CD4-positive, alpha-beta T cell (primary cell): ENCODE results near the gene CDH4. TPM values are rescaled to one million over a fixed set of nuclear protein-coding genes. Genes with fewer than 3 reads are reported as not detected.
"Not testable (repeated sequence)": the region's sequence is repeated elsewhere in the genome, so short reads cannot be mapped to it uniquely, and the experiment has no call there.

Experiments used
- ATAC-seq: fragments of 200-7000 bp; cut with Tn5 transposase; one replicate; pipeline ENCODE4 v1.10.0; 2022; ENCODE audit warnings: mild to moderate bottlenecking; ENCODE audit not compliant: poor library complexity
- CTCF ChIA-PET: fragments of 350-600 bp; sonication (Branson Sonifier 250); formaldehyde crosslinking; loops from one replicate; lab custom pipeline; 2021; ENCODE audit warnings: antibody characterized with exemption, inconsistent platforms; lab: Charles Lee
- POLR2A ChIA-PET: fragments of 350-600 bp; sonication (Branson Sonifier 250); formaldehyde crosslinking; loops from one replicate; lab custom pipeline; 2021; ENCODE audit warnings: antibody characterized with exemption, inconsistent platforms; lab: Charles Lee
- DNase-seq, 14 experiments: peaks; one replicate each; pipeline ENCODE4 v3.0.0-alpha.2; 2013 to 2020; ENCODE audit warnings: mixed read lengths in 2 of 14
- H3K27ac ChIP-seq, 2 donors: one replicate each; pipeline versions ENCODE4 v1.5.1 to v1.7.0; 2013; ENCODE audit warnings: low read length in 2 of 2, low read depth in 1 of 2, mild to moderate bottlenecking in 1 of 2
- H3K27me3 ChIP-seq, 2 experiments: 1 replicate in 1 of 2; 2 replicates in 1 of 2; pipeline versions ENCODE4 v1.6.1 to v1.7.0; 2013; ENCODE audit warnings: low read length in 2 of 2, control low read depth in 1 of 2, mild to moderate bottlenecking in 1 of 2, moderate library complexity in 1 of 2; ENCODE audit not compliant: insufficient read depth in 2 of 2, control insufficient read depth in 1 of 2
- H3K36me3 ChIP-seq: one replicate; pipeline ENCODE4 v1.6.1; 2013; ENCODE audit warnings: low read length, control low read depth; ENCODE audit not compliant: insufficient read depth
- H3K4me1 ChIP-seq: one replicate; pipeline ENCODE4 v1.6.1; 2013; ENCODE audit warnings: low read length, control low read depth; ENCODE audit not compliant: insufficient read depth
- H3K4me3 ChIP-seq: one replicate; pipeline ENCODE4 v1.5.1; 2013; ENCODE audit warnings: mild to moderate bottlenecking, low read length, moderate library complexity
- H3K9me3 ChIP-seq, 2 experiments: 1 replicate in 1 of 2; 2 replicates in 1 of 2; pipeline versions ENCODE4 v1.6.1 to v1.7.0; 2013; ENCODE audit warnings: low read length in 2 of 2, mild to moderate bottlenecking in 2 of 2, control low read depth in 1 of 2, moderate library complexity in 1 of 2; ENCODE audit not compliant: control insufficient read depth in 1 of 2, insufficient read depth in 1 of 2
- H3K27ac Mint-ChIP-seq: one replicate; pipeline ENCODE4 v1.8.0; 2020; ENCODE audit warnings: mixed read lengths
- H3K27me3 Mint-ChIP-seq: one replicate; pipeline ENCODE4 v1.8.0; 2021; ENCODE audit warnings: mixed read lengths
- H3K36me3 Mint-ChIP-seq: one replicate; pipeline ENCODE4 v1.8.0; 2021; ENCODE audit warnings: low read depth, mixed read lengths
- H3K4me1 Mint-ChIP-seq: one replicate; pipeline ENCODE4 v1.8.0; 2021; ENCODE audit warnings: low read depth, mixed read lengths
- H3K4me3 Mint-ChIP-seq: one replicate; pipeline ENCODE4 v1.8.0; 2020; ENCODE audit warnings: mild to moderate bottlenecking, mixed read lengths
- H3K9me3 Mint-ChIP-seq: one replicate; pipeline ENCODE4 v1.8.0; 2020; ENCODE audit warnings: mixed read lengths
- intact Hi-C, 2 experiments: fragments of 100-400 bp; cut with DNase I in 1 of 2; cut with micrococcal nuclease in 1 of 2; formaldehyde crosslinking; loops; one replicate each; pipeline versions ENCODE4 v1.15.1 to v1.9.0; 2023 to 2025; cut with DNase I, micrococcal nuclease
- total RNA-seq, 174 experiments: library from RNA in 2 of 174; stranded (reverse) in 2 of 174; gene quantifications; one replicate each; pipeline ENCODE4 v1.2.3 and lab custom pipeline; 2021 to 2026
- TF ChIP-seq, protein P1 (sequence below): fragments of 200-600 bp; IDR thresholded peaks from one replicate; pipeline ENCODE4 v1.8.0; 2022; ENCODE audit warnings: antibody characterized with exemption, mild to moderate bottlenecking

The CDH4 gene
- total RNA-seq, 2 experiments from 2014 or later = 0.11 TPM

DNA sequence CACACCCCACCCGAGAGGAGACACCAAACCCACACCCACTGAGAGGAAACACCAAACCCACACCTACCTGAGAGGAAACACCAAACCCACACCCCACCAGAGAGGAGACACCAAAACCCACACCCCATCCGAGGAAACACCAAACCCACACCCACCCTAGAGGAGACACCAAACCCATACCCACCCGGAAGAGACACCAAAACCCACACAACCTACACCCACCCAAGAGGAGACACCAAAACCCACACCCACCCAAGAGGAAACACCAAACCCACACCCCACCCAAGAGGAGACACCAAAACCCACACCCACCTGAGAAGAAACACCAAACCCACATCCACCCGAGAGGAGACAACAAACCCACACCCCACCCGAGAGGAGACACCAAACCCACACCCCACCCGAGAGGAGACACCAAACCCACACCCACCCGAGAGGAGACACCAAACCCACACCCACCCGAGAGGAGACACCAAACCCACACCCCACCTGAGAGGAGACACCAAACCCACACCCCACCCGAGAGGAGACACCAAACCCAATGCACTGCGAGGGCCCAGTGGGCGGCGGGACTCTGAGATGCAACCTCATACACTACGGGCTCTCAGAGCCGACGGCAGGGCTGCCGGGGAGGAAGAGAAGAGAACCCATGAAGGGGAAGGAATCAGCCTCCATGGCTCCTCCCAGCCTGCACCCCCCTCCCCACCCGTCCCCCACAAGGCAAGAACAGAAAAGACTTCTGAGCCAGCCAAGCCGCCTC lies 730.3 kb downstream of the CDH4 start:
- ATAC-seq (no peak), DNase-seq (peak in 3 of 14 experiments; percentile 9 to 54 (median 33))
- TF ChIP-seq, protein P1, sequence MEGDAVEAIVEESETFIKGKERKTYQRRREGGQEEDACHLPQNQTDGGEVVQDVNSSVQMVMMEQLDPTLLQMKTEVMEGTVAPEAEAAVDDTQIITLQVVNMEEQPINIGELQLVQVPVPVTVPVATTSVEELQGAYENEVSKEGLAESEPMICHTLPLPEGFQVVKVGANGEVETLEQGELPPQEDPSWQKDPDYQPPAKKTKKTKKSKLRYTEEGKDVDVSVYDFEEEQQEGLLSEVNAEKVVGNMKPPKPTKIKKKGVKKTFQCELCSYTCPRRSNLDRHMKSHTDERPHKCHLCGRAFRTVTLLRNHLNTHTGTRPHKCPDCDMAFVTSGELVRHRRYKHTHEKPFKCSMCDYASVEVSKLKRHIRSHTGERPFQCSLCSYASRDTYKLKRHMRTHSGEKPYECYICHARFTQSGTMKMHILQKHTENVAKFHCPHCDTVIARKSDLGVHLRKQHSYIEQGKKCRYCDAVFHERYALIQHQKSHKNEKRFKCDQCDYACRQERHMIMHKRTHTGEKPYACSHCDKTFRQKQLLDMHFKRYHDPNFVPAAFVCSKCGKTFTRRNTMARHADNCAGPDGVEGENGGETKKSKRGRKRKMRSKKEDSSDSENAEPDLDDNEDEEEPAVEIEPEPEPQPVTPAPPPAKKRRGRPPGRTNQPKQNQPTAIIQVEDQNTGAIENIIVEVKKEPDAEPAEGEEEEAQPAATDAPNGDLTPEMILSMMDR = no peak
- peaks cover 30% of the 10 kb centered on the region for H3K4me1 Mint-ChIP-seq
- H3K27me3 Mint-ChIP-seq = no peaks in the 10 kb centered on the region
- H3K27ac ChIP-seq = peak overlapping the region in 1 of 2 donors; percentile 29
- CTCF ChIA-PET = no interaction called here
- POLR2A ChIA-PET = no interaction called here
- no peaks in the 10 kb centered on the region for H3K27me3 ChIP-seq
- peaks cover 0 to 38% of the 10 kb centered on the region in 2 experiments for H3K9me3 ChIP-seq
- no peak overlapping the region for H3K4me3 ChIP-seq
- intact Hi-C loops = no loop called here
- no peak overlapping the region for H3K4me3 Mint-ChIP-seq
- peaks cover 50% of the 10 kb centered on the region for H3K36me3 Mint-ChIP-seq
- peaks cover 3% of the 10 kb centered on the region for H3K9me3 Mint-ChIP-seq
- peaks cover 17% of the 10 kb centered on the region for H3K4me1 ChIP-seq
- H3K36me3 ChIP-seq = peaks cover 25% of the 10 kb centered on the region
- no peak overlapping the region for H3K27ac Mint-ChIP-seq

DNA sequence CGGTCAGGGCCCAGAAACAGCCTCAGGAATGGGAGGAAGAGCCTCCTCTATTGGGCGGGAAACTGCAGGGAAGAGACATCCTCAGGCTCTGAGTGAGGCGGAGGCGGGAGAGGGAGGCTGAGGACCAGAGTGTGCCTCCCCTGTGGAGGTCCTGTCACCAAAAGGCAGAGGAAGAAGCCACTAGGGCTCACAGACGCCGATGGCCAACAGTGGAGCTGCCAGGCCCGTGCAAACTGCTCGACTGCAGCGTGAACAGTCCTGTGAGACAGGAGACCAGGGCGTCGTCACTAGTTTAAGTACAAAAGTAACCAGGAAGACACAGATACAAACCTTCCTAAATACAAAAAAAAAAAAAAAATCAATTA lies 730.9 kb downstream of the CDH4 start:
- TF ChIP-seq, protein P1 = no peak
- peaks cover 15% of the 10 kb centered on the region for H3K4me1 ChIP-seq
- Mint-ChIP-seq H3K36me3 (peaks cover 51% of the 10 kb centered on the region), H3K4me3 (no peak overlapping the region), H3K27me3 (no peaks in the 10 kb centered on the region), H3K27ac (no peak overlapping the region), H3K4me1 (peaks cover 30% of the 10 kb centered on the region), H3K9me3 (peaks cover 3% of the 10 kb centered on the region)
- no peaks in the 10 kb centered on the region for H3K27me3 ChIP-seq
- H3K27ac ChIP-seq = no peak overlapping the region
- H3K36me3 ChIP-seq = peaks cover 27% of the 10 kb centered on the region
- no peak for ATAC-seq
- H3K9me3 ChIP-seq = peaks cover 0 to 40% of the 10 kb centered on the region in 2 experiments
- CTCF ChIA-PET = no interaction called here
- H3K4me3 ChIP-seq = no peak overlapping the region
- DNase-seq = no peak
- intact Hi-C loops = no loop called here
- POLR2A ChIA-PET = no interaction called here

DNA sequence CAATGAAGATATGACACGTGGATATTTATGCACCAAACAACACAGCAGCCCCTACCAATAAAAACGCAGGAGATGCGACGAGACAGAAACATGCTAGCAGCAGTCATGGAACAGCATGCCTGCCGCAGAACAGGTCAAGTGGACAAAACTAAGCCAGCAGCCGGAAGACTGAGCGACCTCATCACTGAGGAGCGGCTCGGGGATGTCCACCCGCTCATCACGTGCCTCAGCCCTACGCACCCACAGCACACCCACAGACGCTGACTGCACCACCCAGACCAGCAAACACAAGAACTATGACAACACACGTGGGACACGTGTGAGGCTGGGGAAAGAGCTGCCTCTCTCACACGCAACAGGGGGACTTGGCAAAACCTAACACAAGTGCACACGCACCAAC lies 731.9 kb downstream of the CDH4 start:
- ATAC-seq (no peak), DNase-seq (no peak)
- Histone ChIP-seq H3K27me3 (no peaks in the 10 kb centered on the region), H3K9me3 (peaks cover 0 to 35% of the 10 kb centered on the region in 2 experiments), H3K27ac (no peak overlapping the region), H3K4me3 (no peak overlapping the region), H3K4me1 (peaks cover 15% of the 10 kb centered on the region), H3K36me3 (peaks cover 37% of the 10 kb centered on the region)
- Mint-ChIP-seq H3K9me3 (peaks cover 3% of the 10 kb centered on the region), H3K36me3 (peaks cover 56% of the 10 kb centered on the region), H3K4me3 (no peak overlapping the region), H3K27ac (peak overlapping the region; percentile 5), H3K27me3 (no peaks in the 10 kb centered on the region), H3K4me1 (peaks cover 30% of the 10 kb centered on the region)
- ChIA-PET POLR2A (no interaction called here), CTCF (no interaction called here)
- intact Hi-C loops = no loop called here
- TF ChIP-seq, protein P1 = no peak

DNA sequence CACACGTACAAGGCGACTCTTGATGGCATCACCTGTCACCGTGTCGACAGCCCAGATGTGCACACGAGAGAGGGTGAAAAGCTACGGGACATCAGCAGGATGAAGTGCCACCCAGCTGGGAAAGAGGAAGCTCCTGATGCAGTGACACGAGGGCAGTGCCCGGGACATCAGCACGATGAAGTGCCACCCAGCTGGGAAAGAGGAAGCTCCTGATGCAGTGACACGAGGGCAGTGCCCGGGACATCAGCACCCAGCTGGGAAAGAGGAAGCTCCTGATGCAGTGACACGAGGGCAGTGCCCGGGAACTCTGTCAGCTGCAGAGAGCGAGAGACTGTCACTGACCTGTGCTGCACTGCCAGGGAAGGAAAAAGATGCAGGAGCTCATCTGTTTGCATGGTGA lies 732.4 kb downstream of the CDH4 start:
- H3K4me3 Mint-ChIP-seq, H3K27ac Mint-ChIP-seq: not testable (repeated sequence)

More for the DNA sequence above, 732.4 kb downstream of the CDH4 start:
- ATAC-seq, DNase-seq, H3K27ac ChIP-seq, H3K9me3 Mint-ChIP-seq, H3K27me3 ChIP-seq, CTCF ChIA-PET, H3K27me3 Mint-ChIP-seq, H3K4me3 ChIP-seq, intact Hi-C loops, POLR2A ChIA-PET: not testable (repeated sequence)
- peaks cover 30% of the 10 kb centered on the region for H3K4me1 Mint-ChIP-seq
- peaks cover 15% of the 10 kb centered on the region for H3K4me1 ChIP-seq
- H3K9me3 ChIP-seq = peaks cover 0 to 35% of the 10 kb centered on the region in 2 experiments
- peaks cover 59% of the 10 kb centered on the region for H3K36me3 Mint-ChIP-seq
- peaks cover 38% of the 10 kb centered on the region for H3K36me3 ChIP-seq
